ENCODE data around the gene DHX16. TPM values are rescaled to one million over a fixed set of nuclear protein-coding genes. Genes with fewer than 3 reads are reported as not detected.

Gene DHX16
- total and polyA plus RNA-seq, 12 donors, result 15.9 to 28.6 (median 21.6) TPM

GRCh38 chr6:30681766-30682142 lies 8.9 kb upstream of the DHX16 start:
- H3K27me3 ChIP-seq, result no peaks in the 10 kb centered on the region
- H3K27ac ChIP-seq, result peak overlapping the region; percentile 94 to 100 (median 98)
- ATAC-seq (no peak), DNase-seq (no peak)
- peaks cover 21 to 78% (median 54%) of the 10 kb centered on the region in 9 donors for H3K4me1 ChIP-seq
- 50 to 54% methylated on average over 4 of the region's 4 CpGs for WGBS, 2 donors
- TF ChIP-seq, protein P1, sequence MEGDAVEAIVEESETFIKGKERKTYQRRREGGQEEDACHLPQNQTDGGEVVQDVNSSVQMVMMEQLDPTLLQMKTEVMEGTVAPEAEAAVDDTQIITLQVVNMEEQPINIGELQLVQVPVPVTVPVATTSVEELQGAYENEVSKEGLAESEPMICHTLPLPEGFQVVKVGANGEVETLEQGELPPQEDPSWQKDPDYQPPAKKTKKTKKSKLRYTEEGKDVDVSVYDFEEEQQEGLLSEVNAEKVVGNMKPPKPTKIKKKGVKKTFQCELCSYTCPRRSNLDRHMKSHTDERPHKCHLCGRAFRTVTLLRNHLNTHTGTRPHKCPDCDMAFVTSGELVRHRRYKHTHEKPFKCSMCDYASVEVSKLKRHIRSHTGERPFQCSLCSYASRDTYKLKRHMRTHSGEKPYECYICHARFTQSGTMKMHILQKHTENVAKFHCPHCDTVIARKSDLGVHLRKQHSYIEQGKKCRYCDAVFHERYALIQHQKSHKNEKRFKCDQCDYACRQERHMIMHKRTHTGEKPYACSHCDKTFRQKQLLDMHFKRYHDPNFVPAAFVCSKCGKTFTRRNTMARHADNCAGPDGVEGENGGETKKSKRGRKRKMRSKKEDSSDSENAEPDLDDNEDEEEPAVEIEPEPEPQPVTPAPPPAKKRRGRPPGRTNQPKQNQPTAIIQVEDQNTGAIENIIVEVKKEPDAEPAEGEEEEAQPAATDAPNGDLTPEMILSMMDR (IDR thresholded peaks at IDR 0.05), result no peak
- intact Hi-C loops (cut with DNase I), result loop anchor here in 4 of 10 donors (2.0 to 10.0 kb wide), 4 partner anchors 41 to 203 kb away; partner anchors contain the start of gene DDR1 (in 1 of the 4)
- H3K4me3 ChIP-seq, result peak overlapping the region in 9 of 10 donors; percentile 8 to 87 (median 75)
- no peaks in the 10 kb centered on the region for H3K9me3 ChIP-seq
- H3K36me3 ChIP-seq, result peaks cover 0 to 57% (median 24%) of the 10 kb centered on the region in 9 donors

DNA sequence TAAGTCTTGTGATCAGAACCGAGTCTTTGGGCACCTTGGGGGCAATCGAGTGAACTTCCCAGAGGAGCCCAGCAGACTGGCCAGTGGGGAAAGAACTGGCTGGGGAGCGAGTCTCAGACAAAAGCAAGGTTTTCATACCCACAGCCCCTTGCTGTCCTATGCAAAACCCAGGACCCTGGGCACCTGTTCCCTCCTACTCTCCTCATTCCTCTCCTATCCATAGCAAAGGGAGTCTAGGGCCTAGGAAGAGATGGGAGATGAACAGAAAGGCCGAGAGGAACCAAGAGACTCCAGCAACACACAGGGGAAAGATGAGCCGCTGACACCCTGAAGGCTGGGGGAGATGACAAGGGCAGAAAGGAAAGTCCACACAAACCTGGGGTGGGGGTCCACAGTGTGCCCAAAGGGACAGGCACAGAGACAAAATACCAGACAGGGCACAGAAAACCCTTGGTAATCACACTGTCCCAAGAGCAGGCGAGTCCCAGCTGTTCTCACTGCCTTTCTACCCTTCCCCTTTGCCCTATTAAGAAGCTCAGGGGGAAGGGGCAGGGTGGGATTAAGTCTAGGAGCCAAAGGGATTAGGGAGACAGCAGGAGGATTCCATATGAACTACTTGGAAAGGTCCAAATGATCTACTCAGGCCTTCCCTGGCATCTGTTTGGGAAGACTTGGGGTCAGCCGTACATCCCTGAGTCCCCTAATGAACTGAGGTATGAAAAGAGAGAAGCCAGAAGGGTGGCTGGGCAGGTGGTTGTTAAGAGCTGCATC lies 7.1 kb upstream of the DHX16 start:
- ATAC-seq (no peak), DNase-seq (no peak)
- TF ChIP-seq, protein P1 (IDR thresholded peaks at IDR 0.05), result no peak
- Histone ChIP-seq H3K4me3 (peak overlapping the region in 5 of 10 donors; percentile 20 to 75 (median 28)), H3K36me3 (peaks cover 0 to 69% (median 35%) of the 10 kb centered on the region in 9 donors), H3K27me3 (no peaks in the 10 kb centered on the region), H3K9me3 (no peaks in the 10 kb centered on the region), H3K27ac (peak overlapping the region in 7 of 10 donors; percentile 8 to 100 (median 51)), H3K4me1 (peaks cover 16 to 65% (median 54%) of the 10 kb centered on the region in 9 donors)
- intact Hi-C loops (cut with DNase I), result loop anchor here (1.0 to 10.0 kb wide), 6 partner anchors 42 to 205 kb away; partner anchors contain the start of genes HLA-E (in 4 of the 10) and DDR1 (in 1 of the 10)
- 68 to 80% methylated on average over 7 of the region's 7 CpGs for WGBS, 2 donors

DNA sequence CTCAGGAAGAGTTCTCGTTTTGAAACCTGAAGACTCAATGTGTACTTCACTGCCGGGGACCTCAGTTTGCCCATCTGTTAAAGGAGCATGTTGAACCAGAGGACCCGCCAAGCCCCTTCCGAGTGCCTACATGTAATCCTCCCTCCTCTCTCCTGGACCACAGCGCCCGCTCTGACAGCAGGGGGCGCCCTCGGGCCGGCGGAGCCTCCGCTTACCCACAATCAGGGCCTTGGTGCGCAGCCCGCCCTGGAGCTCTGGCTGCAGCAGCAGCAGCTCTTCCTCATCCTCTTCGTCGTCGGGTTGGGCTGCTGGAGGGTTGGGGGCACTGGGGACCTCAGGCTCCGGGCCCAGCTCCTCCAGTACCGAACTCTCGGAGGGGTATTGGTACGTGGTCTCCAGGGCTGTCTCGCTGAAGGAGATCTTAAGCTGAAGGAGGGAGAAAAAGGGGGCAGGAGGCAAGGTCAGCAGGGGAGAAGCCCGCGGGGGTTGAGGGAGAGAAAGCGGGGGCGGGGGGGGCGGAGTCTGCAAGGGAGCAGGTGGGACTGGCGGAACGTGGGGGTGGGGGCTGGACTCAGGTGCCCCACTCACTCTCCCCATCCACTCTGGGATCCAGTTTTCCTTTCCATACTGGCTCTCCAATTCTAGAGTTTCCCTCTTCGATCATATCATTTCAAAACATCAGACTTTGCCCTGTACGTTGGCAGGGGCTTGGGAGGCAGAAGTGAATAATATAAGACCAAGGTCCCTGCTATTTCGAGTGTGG lies 6.3 kb upstream of the DHX16 start:
- no peaks in the 10 kb centered on the region for H3K9me3 ChIP-seq
- H3K4me1 ChIP-seq, result peaks cover 14 to 57% (median 52%) of the 10 kb centered on the region in 9 donors
- peak overlapping the region in 8 of 10 donors; percentile 8 to 100 (median 34) for H3K27ac ChIP-seq
- H3K4me3 ChIP-seq, result peak overlapping the region in 7 of 10 donors; percentile 3 to 75 (median 22)
- DNase-seq (peak; percentile 87 to 92), ATAC-seq (peak; percentile 71 to 84 (median 74))
- 17 to 21% methylated on average over 26 to 31 of the region's 31 CpGs for WGBS, 2 donors
- intact Hi-C loops (cut with DNase I), result loop anchor here in 9 of 10 donors (1.0 to 10.0 kb wide), 4 partner anchors 43 to 198 kb away; partner anchors contain the start of gene HLA-E (in 4 of the 9)
- TF ChIP-seq, protein P1 (IDR thresholded peaks at IDR 0.05), result peak in 8 of 9 donors; percentile 93 to 97 (median 96)
- H3K27me3 ChIP-seq, result no peaks in the 10 kb centered on the region
- H3K36me3 ChIP-seq, result peaks cover 0 to 69% (median 35%) of the 10 kb centered on the region in 9 donors
